OCI-LY1 (cell line): ENCODE measurements around the gene ATP5F1D.
A peak's percentile ranks its signal among the peaks of the same experiment; 100 is the strongest.

Experiments used
- H2AFZ ChIP-seq: fragments of 200-600 bp; sonication (generic), shearing (Covaris generic); 2 replicates; pipeline ENCODE4 v1.6.0; 2014; ENCODE audit warnings: antibody characterized with exemption, mild to moderate bottlenecking, low read length
- H3F3A ChIP-seq: fragments of 200-600 bp; sonication (generic), shearing (Covaris generic); 2 replicates; pipeline ENCODE4 v1.6.0; 2014; ENCODE audit warnings: mild to moderate bottlenecking, antibody characterized with exemption, low read length, moderate library complexity; ENCODE audit not compliant: insufficient read depth
- H3K27ac ChIP-seq: fragments of 200-600 bp; sonication (generic); 2 replicates; pipeline ENCODE4 v1.5.1; 2014; ENCODE audit warnings: low read length, mixed run types, mild to moderate bottlenecking, low read depth; ENCODE audit not compliant: poor library complexity, severe bottlenecking
- H3K27me3 ChIP-seq: fragments of 200-600 bp; sonication (generic); 2 replicates; pipeline ENCODE4 v1.6.0; 2014; ENCODE audit warnings: antibody characterized with exemption, mild to moderate bottlenecking, low read length, moderate library complexity; ENCODE audit not compliant: insufficient read depth
- H3K36me3 ChIP-seq: fragments of 200-600 bp; sonication (generic); 2 replicates; pipeline ENCODE4 v1.6.1; 2014; ENCODE audit warnings: mild to moderate bottlenecking, antibody characterized with exemption, low read length, moderate library complexity, mixed read lengths; ENCODE audit not compliant: insufficient read depth
- H3K4me1 ChIP-seq: fragments of 200-600 bp; sonication (generic); 2 replicates; pipeline ENCODE4 v1.5.1; 2014; ENCODE audit warnings: mild to moderate bottlenecking, low read length, moderate library complexity; ENCODE audit not compliant: insufficient read depth, severe bottlenecking
- H3K4me2 ChIP-seq: fragments of 200-600 bp; sonication (generic), shearing (Covaris generic); 2 replicates; pipeline ENCODE4 v1.6.1; 2014; ENCODE audit warnings: low read length
- H3K4me3 ChIP-seq: fragments of 200-600 bp; sonication (generic); 2 replicates; pipeline ENCODE4 v1.5.1; 2014; ENCODE audit warnings: low read length, low read depth, mild to moderate bottlenecking, mixed read lengths; ENCODE audit not compliant: poor library complexity, severe bottlenecking
- H3K79me2 ChIP-seq: fragments of 200-600 bp; shearing (Covaris generic); 2 replicates; pipeline ENCODE4 v1.6.1; 2016; ENCODE audit warnings: mixed run types, low read length, mixed read lengths; ENCODE audit not compliant: insufficient read depth
- H3K9ac ChIP-seq: fragments of 200-600 bp; sonication (generic), shearing (Covaris generic); 2 replicates; pipeline ENCODE4 v1.6.1; 2014; ENCODE audit warnings: mild to moderate bottlenecking, low read length, mixed read lengths
- H3K9me2 ChIP-seq: fragments of 200-600 bp; sonication (generic), shearing (Covaris generic); 2 replicates; pipeline ENCODE4 v1.6.1; 2014; ENCODE audit warnings: low read depth, mild to moderate bottlenecking, low read length, mixed read lengths
- H3K9me3 ChIP-seq: fragments of 200-600 bp; shearing (Covaris generic); 2 replicates; pipeline ENCODE4 v1.6.1; 2014; ENCODE audit warnings: low read length, mixed read lengths
- H4K20me1 ChIP-seq: fragments of 200-600 bp; sonication (generic), shearing (Covaris generic); 2 replicates; pipeline ENCODE4 v1.6.0; 2016; ENCODE audit warnings: mild to moderate bottlenecking, low read length; ENCODE audit not compliant: insufficient read depth
- CTCF ChIP-seq: fragments of 200-600 bp; sonication (generic), shearing (Covaris generic); IDR thresholded peaks from 2 replicates; pipeline ENCODE4 v1.5.1; 2017; ENCODE audit warnings: mild to moderate bottlenecking, antibody characterized with exemption, low read length, moderate library complexity, mixed read lengths
- EZH2 ChIP-seq: fragments of 200-600 bp; sonication (generic), shearing (Covaris generic); IDR thresholded peaks from 2 replicates; pipeline ENCODE4 v1.8.0; 2017; ENCODE audit warnings: borderline replicate concordance, mixed run types, mild to moderate bottlenecking, antibody characterized with exemption, low read length, moderate library complexity, mixed read lengths

ATP5F1D gene

GRCh38 chr19:1248139-1248785 lies 6.7 kb downstream of the ATP5F1D start, which contains the start of gene MIDN:
TSS of gene MIDN (plus strand) at chr19:1248583. CDS start at chr19:1250297, 1,714 bp downstream.
- Histone ChIP-seq H3K79me2 (no peaks in the 10 kb centered on the region), H3K27ac (peak within 1 kb of the TSS; percentile 33), H2AFZ (no peak within 1 kb of the TSS), H3K9me3 (no peaks in the 10 kb centered on the region), H3K27me3 (no peaks in the 10 kb centered on the region), H4K20me1 (no peaks in the 10 kb centered on the region), H3K9ac (peak within 1 kb of the TSS; percentile 67), H3K9me2 (no peaks in the 10 kb centered on the region), H3K4me2 (peak within 1 kb of the TSS; percentile 65), H3F3A (no peaks in the 10 kb centered on the region), H3K4me1 (peaks cover 43% of the 10 kb centered on the region), H3K4me3 (peak within 1 kb of the TSS; percentile 66), H3K36me3 (peaks cover 10% of the 10 kb centered on the region; the same call in 1 of the 2 replicates)
- TF ChIP-seq EZH2 (no peak), CTCF (peak; percentile 51)

- H3K9me3 ChIP-seq, result no peaks in the 10 kb centered on the region
- H3F3A ChIP-seq, result no peaks in the 10 kb centered on the region
- H3K4me1 ChIP-seq, result peaks cover 39% of the 10 kb centered on the region
- H3K27ac ChIP-seq, result peak overlapping the region; percentile 33
- peak overlapping the region; percentile 67 for H3K9ac ChIP-seq
- peak overlapping the region; percentile 65 for H3K4me2 ChIP-seq
- H3K79me2 ChIP-seq, result no peaks in the 10 kb centered on the region
- no peaks in the 10 kb centered on the region for H3K27me3 ChIP-seq
- TF ChIP-seq CTCF, result peak; percentile 77
- no peak for TF ChIP-seq EZH2
- no peaks in the 10 kb centered on the region for H4K20me1 ChIP-seq
- peaks cover 15% of the 10 kb centered on the region for H3K36me3 ChIP-seq
- peak overlapping the region; percentile 66 for H3K4me3 ChIP-seq
- no peak overlapping the region for H2AFZ ChIP-seq
- no peaks in the 10 kb centered on the region for H3K9me2 ChIP-seq
Observed at GRCh38 chr19:1248786-1249297, 7.3 kb downstream of the ATP5F1D start.

GRCh38 chr19:1249298-1249989 lies 7.9 kb downstream of the ATP5F1D start:
- no peaks in the 10 kb centered on the region for H4K20me1 ChIP-seq
- H3K9ac ChIP-seq, result peak overlapping the region; percentile 91
- peaks cover 33% of the 10 kb centered on the region for H3K4me1 ChIP-seq
- peaks cover 17% of the 10 kb centered on the region for H3K36me3 ChIP-seq
- H3K27ac ChIP-seq, result peak overlapping the region; percentile 48
- H3F3A ChIP-seq, result no peaks in the 10 kb centered on the region
- TF ChIP-seq EZH2 (no peak), CTCF (no peak)
- no peaks in the 10 kb centered on the region for H3K79me2 ChIP-seq
- H3K9me2 ChIP-seq, result no peaks in the 10 kb centered on the region
- H3K27me3 ChIP-seq, result no peaks in the 10 kb centered on the region
- H2AFZ ChIP-seq, result no peak overlapping the region
- H3K4me3 ChIP-seq, result peak overlapping the region; percentile 76
- H3K4me2 ChIP-seq, result peak overlapping the region; percentile 85
- no peaks in the 10 kb centered on the region for H3K9me3 ChIP-seq
